Activated CD4-positive, alpha-beta memory T cell treated with anti-CD3 and anti-CD28 coated beads, Interleukin-2, amount 10 ng/mL, durations not matched to agents 7 days and 5 days (primary cell): ENCODE data around the gene TAS2R8. TPM values are rescaled to one million over a fixed set of nuclear protein-coding genes. Genes with fewer than 3 reads are reported as not detected.
"Not testable (repeated sequence)": the region's sequence is repeated elsewhere in the genome, so short reads cannot be mapped to it uniquely, and the experiment has no call there.

Experiments used
- CTCF ChIA-PET: fragments of 350-600 bp; sonication (Branson Sonifier 250); formaldehyde crosslinking; loops from one replicate; lab custom pipeline; 2021; ENCODE audit warnings: antibody characterized with exemption, inconsistent platforms; lab: Charles Lee
- POLR2A ChIA-PET: fragments of 350-600 bp; sonication (Branson Sonifier 250); formaldehyde crosslinking; loops from one replicate; lab custom pipeline; 2021; ENCODE audit warnings: antibody characterized with exemption; lab: Charles Lee
- DNase-seq: peaks from one replicate; pipeline ENCODE4 v3.0.0-alpha.2; 2020
- H3K27ac Mint-ChIP-seq: one replicate; pipeline ENCODE4 v1.8.0; 2021; ENCODE audit warnings: mild to moderate bottlenecking, mixed read lengths
- H3K27me3 Mint-ChIP-seq: one replicate; pipeline ENCODE4 v1.8.0; 2021; ENCODE audit warnings: mixed read lengths
- H3K36me3 Mint-ChIP-seq: one replicate; pipeline ENCODE4 v1.8.0; 2021; ENCODE audit warnings: low read depth, mixed read lengths
- H3K4me1 Mint-ChIP-seq: one replicate; pipeline ENCODE4 v1.8.0; 2021; ENCODE audit warnings: mixed read lengths
- H3K4me3 Mint-ChIP-seq: one replicate; pipeline ENCODE4 v1.8.0; 2021; ENCODE audit warnings: mild to moderate bottlenecking, mixed read lengths
- H3K9me3 Mint-ChIP-seq: one replicate; pipeline ENCODE4 v1.8.0; 2021; ENCODE audit warnings: mixed read lengths
- total RNA-seq, 2 experiments: library from RNA; stranded (reverse); gene quantifications; one replicate each; pipeline ENCODE4 v1.2.3, GENCODE V29; 2021

Gene TAS2R8
- total RNA-seq, 2 experiments from 2014 or later: not detected

DNA sequence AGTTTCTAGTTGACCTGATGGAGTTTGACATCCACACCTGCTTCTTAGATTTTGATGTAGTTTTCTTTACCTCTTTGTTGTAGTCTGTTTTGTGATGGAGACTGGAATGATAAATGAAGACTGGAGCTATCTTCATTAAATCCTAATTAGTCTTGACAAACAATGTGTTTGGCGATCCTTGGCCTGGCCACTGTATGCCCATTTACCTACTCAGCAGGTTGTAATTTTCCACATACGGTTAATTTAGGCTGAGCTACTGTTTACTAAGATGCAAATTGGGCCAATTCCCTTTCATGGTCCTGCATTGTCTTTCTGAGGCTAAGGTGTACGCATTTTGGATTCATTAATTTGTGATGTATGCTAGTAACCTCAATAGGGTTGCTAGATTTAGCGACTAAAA is 4.5 kb downstream of the TAS2R8 start, which contains the start of gene TAS2R7:
Gene TAS2R7 (minus strand): TSS at position 41 of the 400 bp plus-strand sequence. CDS start 57 bp downstream, outside the sequence.
- ChIA-PET POLR2A (no interaction called here), CTCF (no interaction called here)
- Mint-ChIP-seq H3K36me3 (no peaks in the 10 kb centered on the region), H3K27me3 (peaks cover 23% of the 10 kb centered on the region), H3K27ac (no peak within 1 kb of the TSS), H3K4me3 (no peak within 1 kb of the TSS), H3K9me3 (no peaks in the 10 kb centered on the region), H3K4me1 (no peaks in the 10 kb centered on the region)
- no peak for DNase-seq

DNA sequence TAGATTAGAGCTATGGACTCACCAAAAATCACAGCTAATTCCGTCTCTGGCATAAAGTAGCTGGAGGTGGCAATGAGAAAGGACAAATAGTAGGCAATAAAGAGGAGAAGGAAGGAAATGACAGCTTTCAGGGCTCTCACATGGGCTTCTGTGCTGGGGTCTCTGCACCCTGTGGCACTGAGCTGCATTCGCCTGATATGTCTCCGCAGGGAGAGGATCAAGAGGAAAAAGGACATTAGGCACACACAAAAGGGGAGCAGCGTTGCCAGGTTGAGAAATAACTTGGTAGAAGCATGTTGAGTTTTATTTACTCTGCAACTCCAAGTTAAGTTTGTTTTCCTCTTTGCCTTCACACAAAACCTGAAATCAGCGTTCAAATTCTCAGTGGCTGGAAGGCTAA is 5.3 kb downstream of the TAS2R8 start:
- CTCF ChIA-PET: no interaction called here
- H3K36me3 Mint-ChIP-seq: no peaks in the 10 kb centered on the region
- H3K27me3 Mint-ChIP-seq: peaks cover 27% of the 10 kb centered on the region
- no peak overlapping the region for H3K27ac Mint-ChIP-seq
- POLR2A ChIA-PET: no interaction called here
- no peaks in the 10 kb centered on the region for H3K9me3 Mint-ChIP-seq
- no peak for DNase-seq
- no peak overlapping the region for H3K4me3 Mint-ChIP-seq
- no peaks in the 10 kb centered on the region for H3K4me1 Mint-ChIP-seq

- no peak for DNase-seq
- no peak overlapping the region for H3K4me3 Mint-ChIP-seq
- no peaks in the 10 kb centered on the region for H3K9me3 Mint-ChIP-seq
- no peaks in the 10 kb centered on the region for H3K36me3 Mint-ChIP-seq
- no peak overlapping the region for H3K27ac Mint-ChIP-seq
- H3K27me3 Mint-ChIP-seq: peaks cover 18% of the 10 kb centered on the region
- no peaks in the 10 kb centered on the region for H3K4me1 Mint-ChIP-seq
- POLR2A ChIA-PET: no interaction called here
- CTCF ChIA-PET: no interaction called here
Measured at GRCh38 chr12:10794222-10794621, 12.9 kb downstream of the TAS2R8 start.

GRCh38 chr12:10791769-10792168 is 15.3 kb downstream of the TAS2R8 start:
- H3K27ac Mint-ChIP-seq, H3K9me3 Mint-ChIP-seq, DNase-seq, POLR2A ChIA-PET, H3K4me3 Mint-ChIP-seq, CTCF ChIA-PET, H3K4me1 Mint-ChIP-seq, H3K36me3 Mint-ChIP-seq: not testable (repeated sequence)
- peaks cover 16% of the 10 kb centered on the region for H3K27me3 Mint-ChIP-seq

- H3K27ac Mint-ChIP-seq: no peak overlapping the region
- no peaks in the 10 kb centered on the region for H3K4me1 Mint-ChIP-seq
- CTCF ChIA-PET: no interaction called here
- DNase-seq: no peak
- H3K4me3 Mint-ChIP-seq: no peak overlapping the region
- POLR2A ChIA-PET: no interaction called here
- H3K9me3 Mint-ChIP-seq: no peaks in the 10 kb centered on the region
- H3K36me3 Mint-ChIP-seq: no peaks in the 10 kb centered on the region
- peaks cover 3% of the 10 kb centered on the region for H3K27me3 Mint-ChIP-seq
Measured at GRCh38 chr12:10783252-10783651, 23.8 kb downstream of the TAS2R8 start.

- CTCF ChIA-PET: no interaction called here
- no peak overlapping the region for H3K4me3 Mint-ChIP-seq
Measured at GRCh38 chr12:10779103-10779502, 28.0 kb downstream of the TAS2R8 start.

DNA sequence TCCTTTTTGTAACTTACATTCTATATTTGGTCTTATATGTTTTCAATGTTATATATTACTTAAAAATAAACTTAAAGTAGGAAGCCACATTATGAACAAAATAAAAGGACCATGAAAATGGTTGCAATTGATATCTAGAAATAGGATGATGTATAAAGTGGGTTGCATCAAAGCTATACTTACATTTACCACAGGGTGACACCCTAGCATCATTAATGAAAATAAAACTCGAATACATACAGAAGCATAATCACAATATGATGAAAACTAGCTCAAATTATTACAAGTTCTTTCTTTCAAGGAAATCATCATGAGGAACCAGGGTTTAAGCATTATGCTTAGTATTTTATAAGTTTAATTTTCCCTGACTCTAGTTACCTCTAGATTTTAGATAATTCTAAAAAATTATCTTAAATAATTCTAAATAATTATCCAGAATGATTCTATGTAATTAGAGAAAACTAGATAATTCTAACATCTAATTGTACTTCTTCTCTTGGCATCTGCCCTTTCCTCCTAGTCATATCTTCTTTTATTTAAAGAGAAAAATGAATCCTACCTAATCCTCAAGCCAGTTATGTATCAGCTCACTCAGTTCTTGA is 35.9 kb downstream of the TAS2R8 start:
- Mint-ChIP-seq H3K4me3 (no peak overlapping the region), H3K36me3 (no peaks in the 10 kb centered on the region), H3K9me3 (no peaks in the 10 kb centered on the region), H3K27me3 (peaks cover 44% of the 10 kb centered on the region), H3K27ac (no peak overlapping the region), H3K4me1 (no peaks in the 10 kb centered on the region)
- no peak for DNase-seq
- POLR2A ChIA-PET: no interaction called here
- CTCF ChIA-PET: interaction anchor here (1.1 to 2.5 kb wide), 4 partner anchors 428 to 720 kb away, joined by 3 to 26 read pairs (median 10); no protein-coding TSS in a partner anchor

More at GRCh38 chr12:10779103-10779502, 28.0 kb downstream of the TAS2R8 start:
- no peaks in the 10 kb centered on the region for H3K9me3 Mint-ChIP-seq
- POLR2A ChIA-PET: no interaction called here
- peaks cover 12% of the 10 kb centered on the region for H3K27me3 Mint-ChIP-seq
- no peak for DNase-seq
- H3K27ac Mint-ChIP-seq: no peak overlapping the region
- no peaks in the 10 kb centered on the region for H3K36me3 Mint-ChIP-seq
- H3K4me1 Mint-ChIP-seq: no peaks in the 10 kb centered on the region

DNA sequence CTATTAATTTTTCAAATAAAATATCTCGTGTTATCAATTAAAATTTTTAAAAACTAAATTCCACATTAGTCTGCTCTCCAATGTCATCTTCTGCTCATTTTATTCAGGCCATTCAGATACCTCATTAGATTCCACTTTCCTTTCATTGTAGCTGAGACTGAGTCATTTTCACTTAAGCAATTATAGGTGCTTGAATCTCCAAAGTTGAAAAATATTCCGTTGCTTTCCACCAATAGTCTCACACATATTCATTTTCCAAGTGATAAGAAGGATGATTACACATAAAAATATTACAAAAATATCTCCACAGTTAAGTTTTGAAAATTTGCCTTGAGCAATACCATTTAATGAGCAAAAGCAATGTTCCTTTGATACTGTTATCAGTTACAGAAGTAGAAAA is 47.4 kb downstream of the TAS2R8 start:
- H3K4me3 Mint-ChIP-seq: no peak overlapping the region
- ChIA-PET POLR2A (no interaction called here), CTCF (interaction anchor here (3.0 kb wide), 1 partner anchor 9 kb away, joined by 7 read pairs; no protein-coding TSS in a partner anchor)
- H3K27ac Mint-ChIP-seq: no peak overlapping the region
- H3K9me3 Mint-ChIP-seq: peaks cover 11% of the 10 kb centered on the region
- H3K36me3 Mint-ChIP-seq: no peaks in the 10 kb centered on the region
- no peaks in the 10 kb centered on the region for H3K4me1 Mint-ChIP-seq
- peaks cover 42% of the 10 kb centered on the region for H3K27me3 Mint-ChIP-seq
- no peak for DNase-seq

DNA sequence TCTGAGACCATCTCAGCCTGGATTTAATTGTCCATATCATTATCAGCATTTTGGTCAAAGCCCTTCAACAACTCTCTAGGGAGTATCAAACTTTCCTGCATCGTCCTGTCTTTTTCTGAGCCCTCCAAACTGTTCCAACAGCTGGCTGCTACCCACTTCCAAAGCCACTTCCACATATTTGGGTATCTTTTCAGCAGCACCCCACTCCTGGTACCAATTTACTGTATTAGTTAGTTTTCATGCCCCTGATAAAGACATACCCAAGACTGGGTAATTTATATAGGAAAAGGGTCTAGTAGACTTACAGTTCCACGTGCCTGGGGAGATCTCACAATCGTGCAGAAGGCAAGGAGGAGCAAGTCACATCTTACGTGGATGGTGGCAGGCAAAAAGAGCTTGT is 50.9 kb downstream of the TAS2R8 start:
- no peak overlapping the region for H3K27ac Mint-ChIP-seq
- no peak for DNase-seq
- H3K4me3 Mint-ChIP-seq: no peak overlapping the region
- H3K4me1 Mint-ChIP-seq: no peaks in the 10 kb centered on the region
- CTCF ChIA-PET: no interaction called here
- no peaks in the 10 kb centered on the region for H3K36me3 Mint-ChIP-seq
- peaks cover 11% of the 10 kb centered on the region for H3K9me3 Mint-ChIP-seq
- peaks cover 46% of the 10 kb centered on the region for H3K27me3 Mint-ChIP-seq
- POLR2A ChIA-PET: no interaction called here

Other genes starting within 250 kb of the TAS2R8 start
- gene MAGOHB, start 193.7 kb downstream of the TAS2R8 start, total RNA-seq: 10 to 100 TPM; 38.4 to 39.0 TPM
- under 1 TPM; 0.60 to 0.71 TPM for gene STYK1, start 133.2 kb downstream of the TAS2R8 start, total RNA-seq
- 10 to 100 TPM; 38.4 to 46.4 TPM for gene YBX3, start 84.0 kb downstream of the TAS2R8 start, total RNA-seq
- gene TAS2R7, start 4.7 kb downstream of the TAS2R8 start, total RNA-seq: not detected
- not detected for gene TAS2R9, start 2.9 kb upstream of the TAS2R8 start, total RNA-seq
- under 1 TPM; 0.30 to 0.35 TPM for gene TAS2R10, start 19.1 kb upstream of the TAS2R8 start, total RNA-seq
- under 1 TPM; 0.68 to 0.98 TPM for gene PRR4, start 42.2 kb upstream of the TAS2R8 start, total RNA-seq
- gene PRH1, start 77.0 kb upstream of the TAS2R8 start, total RNA-seq: 10 to 100 TPM in 1 of 2 experiments, 1 to 10 TPM in 1; 9.7 to 10.8 TPM
- under 1 TPM; 0.23 to 0.25 TPM for gene TAS2R13, start 102.3 kb upstream of the TAS2R8 start, total RNA-seq
- not detected for gene PRH2, start 122.0 kb upstream of the TAS2R8 start, total RNA-seq
- gene TAS2R14, start 132.0 kb upstream of the TAS2R8 start, total RNA-seq: 1 to 10 TPM; 1.2 to 1.3 TPM
- under 1 TPM; 0.25 to 0.73 TPM for gene TAS2R50, start 179.6 kb upstream of the TAS2R8 start, total RNA-seq
- gene TAS2R20, start 191.0 kb upstream of the TAS2R8 start, total RNA-seq: under 1 TPM; 0.50 to 0.78 TPM
- 1 to 10 TPM; 1.1 to 1.3 TPM for gene TAS2R19, start 215.3 kb upstream of the TAS2R8 start, total RNA-seq
- gene TAS2R31, start 224.1 kb upstream of the TAS2R8 start, total RNA-seq: 1 to 10 TPM; 1.7 to 1.9 TPM